Endothelial cell (in vitro differentiated cells): ENCODE measurements around the gene CALR. TPM values are rescaled to one million over a fixed set of nuclear protein-coding genes. Genes with fewer than 3 reads are reported as not detected.
"Not testable (repeated sequence)": the region's sequence is repeated elsewhere in the genome, so short reads cannot be mapped to it uniquely, and the experiment has no call there.

Source experiments
- DNase-seq: peaks from one replicate; pipeline ENCODE4 v3.0.0; 2021; ENCODE audit warnings: low spot score
- H3K27ac Mint-ChIP-seq: one replicate; pipeline ENCODE4 v1.8.0; 2021; ENCODE audit warnings: mixed read lengths, inconsistent platforms; ENCODE audit not compliant: unreplicated experiment
- H3K27me3 Mint-ChIP-seq: one replicate; pipeline ENCODE4 v1.8.0; 2021; ENCODE audit warnings: mild to moderate bottlenecking, moderate library complexity, mixed read lengths, inconsistent platforms; ENCODE audit not compliant: unreplicated experiment
- H3K36me3 Mint-ChIP-seq: one replicate; pipeline ENCODE4 v1.8.0; 2021; ENCODE audit warnings: mild to moderate bottlenecking, low read depth, mixed read lengths, inconsistent platforms; ENCODE audit not compliant: unreplicated experiment
- H3K4me1 Mint-ChIP-seq: one replicate; pipeline ENCODE4 v1.8.0; 2021; ENCODE audit warnings: mild to moderate bottlenecking, mixed read lengths, inconsistent platforms; ENCODE audit not compliant: unreplicated experiment
- H3K4me3 Mint-ChIP-seq: one replicate; pipeline ENCODE4 v1.8.0; 2021; ENCODE audit warnings: mild to moderate bottlenecking, mixed read lengths, inconsistent platforms; ENCODE audit not compliant: unreplicated experiment
- H3K9me3 Mint-ChIP-seq: one replicate; pipeline ENCODE4 v1.8.0; 2021; ENCODE audit warnings: mixed read lengths, inconsistent platforms; ENCODE audit not compliant: unreplicated experiment
- CTCF ChIP-seq: fragments of 200-600 bp; sonication (generic); IDR thresholded peaks from one replicate; pipeline ENCODE4 v1.5.0; 2021; ENCODE audit warnings: antibody characterized with exemption; ENCODE audit not compliant: unreplicated experiment
- total RNA-seq: library from RNA; stranded (reverse); fragmentation: NEBNext Ultra II Directional; extraction: Animal tissue kit (Norgen Biotek cat#: 25700); gene quantifications from one replicate; pipeline ENCODE4 v1.2.1, GENCODE V29; 2021; ENCODE audit not compliant: unreplicated experiment

The CALR gene
- total RNA-seq, 1 donor from 2014 or later = 963 TPM

- DNase-seq = no peak
- H3K4me1 Mint-ChIP-seq = peaks cover 8% of the 10 kb centered on the region
- peaks cover 35% of the 10 kb centered on the region for H3K36me3 Mint-ChIP-seq
- H3K4me3 Mint-ChIP-seq = peak overlapping the region; percentile 82
- TF ChIP-seq CTCF = no peak
- H3K9me3 Mint-ChIP-seq = no peaks in the 10 kb centered on the region
- peak overlapping the region; percentile 52 for H3K27ac Mint-ChIP-seq
- peaks cover 13% of the 10 kb centered on the region for H3K27me3 Mint-ChIP-seq
Observed at GRCh38 chr19:12949363-12950283, 11.2 kb downstream of the CALR start.

- Mint-ChIP-seq H3K36me3 (peaks cover 36% of the 10 kb centered on the region), H3K4me1 (peaks cover 11% of the 10 kb centered on the region)
- not testable (repeated sequence) for DNase-seq, H3K4me3 Mint-ChIP-seq, H3K27me3 Mint-ChIP-seq, H3K9me3 Mint-ChIP-seq, H3K27ac Mint-ChIP-seq
Observed at GRCh38 chr19:12952050-12952449, 13.6 kb downstream of the CALR start.

- Mint-ChIP-seq H3K9me3 (no peaks in the 10 kb centered on the region), H3K27me3 (peaks cover 12% of the 10 kb centered on the region), H3K27ac (no peak overlapping the region), H3K36me3 (peaks cover 36% of the 10 kb centered on the region), H3K4me3 (no peak overlapping the region), H3K4me1 (peaks cover 11% of the 10 kb centered on the region)
- DNase-seq = no peak
- no peak for TF ChIP-seq CTCF
Observed at GRCh38 chr19:12952488-12953137, 14.2 kb downstream of the CALR start.

- peaks cover 36% of the 10 kb centered on the region for H3K36me3 Mint-ChIP-seq
- peaks cover 11% of the 10 kb centered on the region for H3K4me1 Mint-ChIP-seq
- DNase-seq = no peak
- H3K27me3 Mint-ChIP-seq = peaks cover 12% of the 10 kb centered on the region
- H3K9me3 Mint-ChIP-seq = no peaks in the 10 kb centered on the region
- no peak for TF ChIP-seq CTCF
- no peak overlapping the region for H3K4me3 Mint-ChIP-seq
- H3K27ac Mint-ChIP-seq = no peak overlapping the region
Observed at GRCh38 chr19:12953138-12953798, 14.9 kb downstream of the CALR start.

GRCh38 chr19:12953799-12954611, 15.6 kb downstream of the CALR start:
- DNase-seq = no peak
- TF ChIP-seq CTCF = no peak
- Mint-ChIP-seq H3K27ac (no peak overlapping the region), H3K9me3 (no peaks in the 10 kb centered on the region), H3K36me3 (peaks cover 36% of the 10 kb centered on the region), H3K27me3 (peaks cover 12% of the 10 kb centered on the region), H3K4me3 (peak overlapping the region; percentile 49), H3K4me1 (peaks cover 11% of the 10 kb centered on the region)
